Left ventricle myocardium superior (tissue), 1 donor: ENCODE results near the gene TOMM22. TPM values are rescaled to one million over a fixed set of nuclear protein-coding genes. Genes with fewer than 3 reads are reported as not detected.
A peak's percentile ranks its signal among the peaks of the same experiment; 100 is the strongest.

Experiments used
- ATAC-seq: fragments of 200-7000 bp; cut with Tn5 transposase; one replicate; pipeline ENCODE4 v1.9.1; 2020; ENCODE audit warnings: mild to moderate bottlenecking, moderate library complexity
- DNase-seq: peaks from one replicate; pipeline ENCODE4 v3.0.0-alpha.2; 2020
- intact Hi-C: fragments of 100-400 bp; cut with micrococcal nuclease; formaldehyde crosslinking; loops from one replicate; pipeline ENCODE4 v1.11.0; 2022
- total RNA-seq: library from RNA; stranded (reverse); fragmentation: NEBNext Ultra II Directional; extraction: Animal tissue kit (Norgen Biotek cat#: 25700); gene quantifications from one replicate; pipeline ENCODE4 v1.2.1, GENCODE V29; 2021
- donor health status: DM: no; HTN: yes; CAD: no; lungs with severe emphysema.

TOMM22 gene
- total RNA-seq, 1 donor from 2014 or later: 65.5 TPM

DNA sequence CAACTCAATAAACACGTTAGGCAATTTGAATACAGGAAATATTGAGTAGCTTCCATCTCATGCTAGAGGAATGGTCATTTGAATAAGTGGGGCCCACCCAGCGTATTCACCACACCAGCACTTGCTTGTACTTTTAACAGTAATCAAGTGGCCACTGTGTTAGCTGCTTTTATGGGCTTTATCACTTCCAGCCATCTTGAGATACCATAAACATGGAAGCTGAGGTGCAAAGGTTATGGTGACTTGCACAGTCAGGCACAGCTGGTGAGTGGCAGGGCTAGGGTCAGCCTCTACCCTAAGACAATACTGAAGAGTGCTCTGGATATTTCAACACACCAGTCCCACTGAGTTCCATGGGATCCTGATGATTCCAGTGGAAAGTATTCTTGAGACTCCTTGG lies 12.3 kb downstream of the TOMM22 start:
- DNase-seq (no peak), ATAC-seq (no peak)
- intact Hi-C loops: no loop called here

DNA sequence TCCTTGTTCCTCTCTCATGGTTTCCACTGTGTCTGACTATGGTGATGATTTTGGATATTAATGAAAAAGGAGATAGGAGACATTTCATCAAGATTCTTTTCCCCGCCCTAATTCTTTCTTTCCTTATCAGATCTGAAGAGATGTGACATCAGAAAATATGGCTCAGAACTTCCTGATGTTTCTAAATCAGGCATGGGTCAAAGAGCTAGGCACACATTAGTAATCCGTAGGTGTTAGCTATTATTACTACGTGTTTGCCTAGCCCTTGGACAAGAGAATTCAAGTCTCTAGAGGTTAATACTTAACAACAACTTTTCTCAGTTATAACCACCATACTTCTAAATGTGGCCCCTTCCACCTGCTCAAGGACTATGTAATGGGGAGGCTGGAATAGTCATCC lies 13.2 kb downstream of the TOMM22 start:
- intact Hi-C loops: no loop called here
- no peak for ATAC-seq
- no peak for DNase-seq

DNA sequence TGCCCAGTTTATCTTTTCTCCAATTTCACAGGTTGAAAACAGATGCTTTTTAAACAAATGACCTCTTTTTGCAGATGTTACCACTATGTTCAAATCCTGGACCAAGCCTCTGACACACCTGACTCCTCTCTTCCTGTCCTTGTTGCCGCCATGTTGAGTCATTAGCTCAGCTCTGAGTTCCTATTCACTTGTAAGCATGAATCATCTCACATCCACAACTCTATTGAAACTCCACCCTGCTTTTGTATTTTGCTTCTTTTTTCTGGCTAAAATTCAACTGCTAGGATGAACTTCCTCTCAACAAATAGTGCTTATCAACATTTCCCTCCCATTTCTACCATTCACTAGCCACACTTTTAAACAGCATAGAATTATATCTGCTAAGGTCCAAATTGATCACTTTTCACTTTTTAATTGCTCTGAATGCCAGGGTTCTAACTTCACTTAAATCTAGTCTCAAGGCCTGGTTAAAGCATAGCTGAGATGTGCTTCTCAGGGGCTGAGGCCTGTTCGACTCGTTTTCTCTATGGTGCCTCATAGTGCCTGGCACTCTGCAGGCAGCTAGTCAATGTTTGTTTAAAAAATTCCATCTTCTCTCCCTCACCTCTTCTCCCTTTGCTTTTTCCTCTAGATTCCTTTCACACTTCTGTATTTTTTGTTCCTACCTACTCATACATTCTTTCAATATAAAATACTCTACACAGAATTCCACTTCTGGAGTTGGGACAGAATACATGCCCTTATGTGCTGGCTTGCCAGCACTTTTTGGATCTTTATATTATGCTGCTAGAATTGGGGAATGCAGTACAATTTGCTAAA lies 15.1 kb downstream of the TOMM22 start:
- DNase-seq: no peak
- intact Hi-C loops: no loop called here
- no peak for ATAC-seq

DNA sequence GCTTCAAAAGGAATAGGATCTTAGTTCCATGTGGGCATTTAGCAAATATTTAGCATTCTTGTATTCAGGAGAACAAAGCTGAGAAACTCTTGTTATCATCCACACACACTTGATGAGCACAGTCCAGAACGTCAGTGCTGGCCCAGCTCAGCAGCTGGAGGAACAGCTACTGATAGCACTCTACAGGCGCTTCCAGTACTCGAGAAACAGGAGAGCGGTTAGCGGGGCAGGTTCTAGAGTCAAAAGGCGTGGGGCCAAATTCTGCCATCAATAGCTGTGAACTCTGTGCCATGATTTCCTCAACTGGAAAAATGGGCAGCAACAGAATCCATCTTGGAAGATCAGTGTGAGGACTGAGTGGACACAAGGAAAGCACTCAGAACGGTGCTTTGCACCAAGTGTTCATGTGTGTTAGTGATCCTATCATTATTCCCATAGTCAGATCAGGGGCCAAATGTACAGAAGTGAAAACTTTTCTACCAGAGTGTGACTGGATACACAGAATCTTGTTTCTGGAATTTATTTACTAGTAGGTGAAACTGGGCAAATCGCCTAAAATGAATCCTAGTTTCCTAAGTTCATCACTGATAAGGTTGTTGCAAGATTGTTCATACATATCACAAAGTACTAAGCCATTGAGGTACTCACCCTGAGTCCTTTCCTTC lies 15.8 kb downstream of the TOMM22 start:
- peak; percentile 10 for ATAC-seq
- peak; percentile 55 for DNase-seq
- intact Hi-C loops: no loop called here

DNA sequence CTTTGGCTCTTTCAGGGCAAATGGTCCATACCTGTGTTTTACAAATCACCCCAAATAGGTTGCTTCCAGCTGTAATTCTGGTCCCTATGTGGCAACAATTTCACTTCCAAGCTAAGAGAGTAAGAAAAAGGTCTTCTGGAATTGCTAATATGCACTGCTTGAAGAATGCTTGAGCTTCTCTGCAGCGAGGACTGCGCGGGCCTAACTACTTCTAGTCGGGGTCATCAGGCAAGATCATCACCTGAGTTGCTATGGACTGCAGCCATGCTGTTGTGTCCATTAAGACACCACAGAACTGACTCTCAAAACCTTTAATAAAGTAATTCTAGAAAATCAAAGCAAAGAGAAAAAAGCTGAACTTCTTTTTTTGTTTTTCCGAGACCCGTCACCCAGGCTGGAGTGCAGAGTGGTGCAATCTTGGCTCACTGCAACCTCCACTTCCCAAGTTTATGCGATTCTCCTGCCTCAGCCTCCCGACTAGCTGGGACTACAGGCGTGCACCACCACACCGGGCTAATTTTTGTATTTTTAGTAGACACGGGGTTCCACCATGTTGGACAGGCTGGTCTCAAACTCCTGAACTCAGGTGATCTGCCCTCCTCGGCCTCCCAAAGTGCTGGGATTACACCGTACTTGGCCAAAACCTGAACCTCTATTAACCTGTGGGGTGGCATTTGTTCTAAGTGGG lies 16.8 kb downstream of the TOMM22 start:
- intact Hi-C loops: no loop called here
- ATAC-seq: no peak
- no peak for DNase-seq

DNA sequence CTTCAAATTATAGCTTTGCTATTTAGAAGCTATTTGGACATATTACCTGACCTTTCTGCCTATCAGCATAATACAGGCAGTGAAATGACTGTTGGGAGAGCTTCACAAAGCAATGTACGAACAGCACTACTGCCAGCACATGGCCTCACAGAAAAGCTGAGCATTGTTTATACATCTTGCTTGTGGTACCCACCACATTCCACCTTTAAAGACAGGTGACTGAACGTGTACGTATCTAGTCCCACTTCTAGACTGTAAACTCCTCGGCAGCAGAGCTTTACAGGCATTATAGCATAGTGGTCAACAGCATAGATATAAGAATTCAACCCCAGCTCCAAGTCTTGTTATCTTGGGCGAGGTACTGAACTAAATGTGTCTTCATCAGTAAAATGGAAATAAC lies 17.4 kb downstream of the TOMM22 start:
- ATAC-seq (no peak), DNase-seq (no peak)
- intact Hi-C loops: no loop called here

DNA sequence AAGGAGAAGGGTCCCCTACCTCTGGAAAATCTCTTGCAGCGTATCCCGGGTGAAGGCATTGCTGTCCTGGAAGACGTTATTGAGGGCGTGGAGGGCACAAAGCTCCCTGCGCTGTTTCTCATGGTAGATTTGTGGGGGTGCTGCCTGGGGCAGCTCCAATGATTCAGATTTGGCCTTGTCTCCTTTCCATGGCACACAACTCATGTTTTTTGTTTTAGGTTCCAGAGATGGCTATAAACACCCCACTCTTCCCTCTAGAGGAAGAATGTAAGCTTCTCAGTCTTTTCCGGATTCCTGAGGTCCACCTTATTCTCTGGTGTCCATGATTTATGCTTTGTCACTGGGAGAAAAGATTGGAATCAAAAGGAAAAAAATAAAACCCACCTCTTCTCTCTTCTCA lies 18.0 kb downstream of the TOMM22 start:
- intact Hi-C loops: no loop called here
- no peak for DNase-seq
- no peak for ATAC-seq

DNA sequence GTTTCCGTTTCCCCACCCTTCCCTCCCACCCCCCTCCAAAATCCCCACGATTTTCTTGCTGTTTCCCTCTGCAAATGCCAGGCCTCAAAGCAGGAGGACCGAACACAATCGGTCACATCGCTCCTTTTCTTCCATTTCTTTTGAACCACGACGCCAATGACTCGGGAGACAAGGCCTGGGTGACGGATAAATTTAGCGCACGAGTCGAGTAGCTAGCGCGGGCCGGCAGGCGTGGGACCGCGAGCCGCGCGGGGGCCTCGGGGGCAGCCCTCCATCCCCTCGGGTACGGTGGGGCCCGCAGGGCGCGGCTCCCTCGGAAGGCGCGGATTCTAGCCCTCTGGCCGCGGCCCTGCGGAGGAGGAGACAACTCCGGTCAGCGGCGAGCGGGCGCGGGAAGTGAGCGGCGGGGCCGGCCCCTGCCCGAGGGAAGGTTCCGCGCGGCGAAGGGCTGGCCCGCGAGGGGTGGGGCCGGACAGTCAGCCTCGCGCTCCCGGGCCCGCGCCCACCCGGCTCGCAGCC lies 18.6 kb downstream of the TOMM22 start:
- intact Hi-C loops: no loop called here
- DNase-seq (peak; percentile 87), ATAC-seq (peak; percentile 44)

DNA sequence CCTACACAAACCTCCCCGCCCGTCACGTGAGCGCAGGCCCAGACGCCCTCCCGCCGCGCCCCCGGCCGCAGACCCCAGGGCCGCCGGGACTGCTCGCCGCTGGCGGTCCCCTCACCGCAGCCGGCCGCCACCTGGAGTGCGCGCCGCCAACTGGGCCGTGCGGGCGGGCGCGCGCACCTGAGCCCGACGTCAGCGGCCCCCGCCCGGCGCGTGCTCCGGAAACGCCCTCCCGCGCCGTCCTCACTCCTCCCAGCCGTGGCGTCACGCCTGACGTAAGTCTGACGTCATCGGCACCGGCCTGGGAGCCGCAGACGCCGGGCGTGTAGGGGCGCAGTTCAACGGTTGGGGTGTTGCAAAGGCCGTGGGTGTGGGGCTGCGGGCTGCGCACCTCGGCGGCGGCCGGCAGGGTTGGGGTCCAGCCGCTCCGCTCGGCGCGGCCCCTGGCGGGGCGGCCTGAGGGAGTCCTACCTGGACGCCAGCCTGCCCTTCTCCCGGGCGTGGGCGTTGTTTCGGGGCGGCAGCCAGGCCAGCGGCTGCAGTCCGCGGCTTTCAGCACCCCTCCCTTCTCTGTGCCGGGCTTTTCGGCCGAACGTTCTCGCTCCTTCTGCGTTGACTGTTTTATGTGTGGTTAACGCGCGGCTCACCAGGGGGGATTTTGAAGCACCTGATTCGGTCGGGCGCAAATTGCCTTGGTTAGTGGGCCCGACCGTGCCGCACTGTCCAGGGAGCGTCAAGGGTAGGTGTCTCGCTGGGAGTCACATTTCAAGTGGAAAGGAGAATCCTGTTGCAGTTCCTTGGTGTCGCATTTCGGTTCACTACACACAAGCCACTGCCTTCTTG lies 19.3 kb downstream of the TOMM22 start, which contains the start of gene JOSD1:
TSS of gene JOSD1 (minus strand) at position 155 of the 840 bp plus-strand sequence. CDS start 956 bp downstream, outside the sequence.
- intact Hi-C loops: no loop called here
- ATAC-seq (peak; percentile 62), DNase-seq (peak; percentile 98)

DNA sequence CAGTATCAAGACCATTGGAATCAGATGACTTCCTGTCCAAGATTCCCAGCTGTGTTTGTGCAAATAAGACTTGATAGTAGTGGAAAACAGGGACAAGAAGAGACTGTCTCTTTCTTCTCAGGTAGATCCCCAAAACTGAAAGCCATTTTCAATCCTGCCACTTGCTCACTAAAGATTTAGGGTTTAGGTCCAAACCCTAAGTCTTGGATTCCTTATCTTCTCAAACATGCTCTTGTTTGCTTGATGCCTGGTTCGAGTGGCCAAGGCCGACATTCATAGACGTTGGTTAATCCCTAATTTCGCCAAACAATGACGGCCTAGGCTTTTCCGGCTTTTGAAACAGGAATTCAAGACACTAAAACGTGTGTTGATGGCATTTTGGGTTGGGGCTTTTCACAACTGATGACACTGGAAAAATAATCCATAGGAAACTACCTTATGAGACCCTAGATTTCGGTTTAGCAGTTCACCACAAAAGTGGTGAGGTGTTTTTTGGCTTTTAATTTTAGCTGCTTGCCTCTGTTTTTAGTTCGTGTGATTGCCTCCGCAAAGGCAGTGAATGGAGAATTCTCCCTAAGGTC lies 23.0 kb downstream of the TOMM22 start:
- ATAC-seq (no peak), DNase-seq (no peak)
- intact Hi-C loops: no loop called here

DNA sequence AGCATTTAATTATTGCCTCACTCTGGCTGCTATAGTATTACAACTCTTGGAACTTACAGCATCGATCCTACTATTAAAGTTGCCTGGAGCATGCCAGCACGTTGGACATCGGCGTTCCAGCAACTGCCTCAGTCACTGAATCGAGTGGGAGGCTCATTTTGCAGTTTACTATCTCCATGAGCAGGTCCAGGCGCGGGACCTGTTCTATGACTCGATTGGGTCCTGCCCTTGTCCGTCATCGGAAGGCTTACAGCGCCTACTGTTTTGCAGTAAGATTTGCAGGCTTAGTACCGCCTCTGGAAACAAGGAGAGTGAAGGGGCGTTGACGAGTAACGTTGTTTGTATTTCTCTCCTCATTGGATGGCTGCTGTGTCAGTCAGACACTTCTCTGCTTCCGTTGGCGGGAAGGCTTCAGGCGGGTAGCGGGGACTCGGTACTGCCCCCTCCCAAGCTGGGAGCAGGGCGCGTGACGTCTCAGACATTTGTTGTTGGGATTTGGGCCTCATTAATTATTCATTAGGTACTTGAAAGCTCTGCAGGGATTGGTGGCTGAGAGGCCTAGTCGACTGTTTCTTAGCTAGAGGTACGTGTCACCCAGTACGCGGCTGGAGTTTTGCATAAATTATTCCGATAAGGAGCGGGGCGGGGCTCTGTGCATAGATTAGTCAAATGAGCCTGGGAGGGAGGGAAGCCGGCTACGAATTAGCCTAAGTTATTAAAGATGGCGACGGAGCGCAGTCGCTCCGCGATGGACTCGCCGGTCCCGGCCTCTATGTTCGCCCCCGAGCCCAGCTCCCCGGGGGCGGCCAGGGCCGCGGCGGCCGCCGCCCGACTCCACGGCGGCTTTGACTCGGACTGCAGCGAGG lies 23.7 kb downstream of the TOMM22 start, which contains the start of gene GTPBP1:
TSS of gene GTPBP1 (plus strand) at position 710 of the 866 bp plus-strand sequence. CDS start at position 722, 12 bp downstream.
- peak; percentile 88 for ATAC-seq
- intact Hi-C loops: no loop called here
- peak; percentile 96 for DNase-seq

DNA sequence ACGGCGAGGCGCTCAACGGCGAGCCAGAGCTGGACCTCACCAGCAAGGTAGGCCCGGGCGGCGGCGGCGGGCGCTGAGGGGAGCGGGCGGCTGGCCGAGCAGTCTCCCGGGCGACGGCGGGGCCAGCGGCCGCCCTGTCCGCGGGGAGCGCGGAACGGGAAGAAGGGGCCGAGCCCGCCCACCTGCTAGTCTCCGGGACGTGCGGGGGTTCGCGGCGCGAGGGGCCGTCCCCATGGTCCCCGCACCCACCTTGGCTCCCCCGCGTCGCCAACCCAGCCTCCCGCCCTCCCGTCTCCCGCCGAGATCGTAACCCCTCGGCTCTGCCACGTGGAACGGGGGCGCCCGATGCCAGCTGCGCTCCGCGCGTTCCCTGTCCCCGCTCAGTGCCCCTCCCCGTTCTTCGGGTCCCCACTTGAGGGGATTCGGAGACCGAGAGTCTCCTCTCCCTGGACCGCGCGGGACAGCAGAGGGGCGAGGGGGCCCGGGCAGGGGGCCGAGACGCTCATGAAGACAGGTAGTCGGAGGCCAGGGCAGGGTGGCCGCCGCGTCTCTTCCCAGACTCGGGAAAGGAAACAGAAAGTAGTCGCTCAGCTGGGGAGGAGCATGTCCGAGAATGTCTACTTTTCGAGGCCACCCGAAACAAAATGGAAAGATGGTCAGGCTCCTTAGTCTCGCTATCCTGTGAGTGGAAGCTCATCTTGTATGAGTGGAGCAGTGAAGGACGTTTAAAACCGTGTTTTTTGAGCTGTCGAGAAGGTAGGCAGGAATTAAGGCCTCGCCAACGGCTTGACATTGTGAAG lies 24.5 kb downstream of the TOMM22 start:
- ATAC-seq (peak; percentile 19), DNase-seq (peak; percentile 63)
- intact Hi-C loops: no loop called here

DNA sequence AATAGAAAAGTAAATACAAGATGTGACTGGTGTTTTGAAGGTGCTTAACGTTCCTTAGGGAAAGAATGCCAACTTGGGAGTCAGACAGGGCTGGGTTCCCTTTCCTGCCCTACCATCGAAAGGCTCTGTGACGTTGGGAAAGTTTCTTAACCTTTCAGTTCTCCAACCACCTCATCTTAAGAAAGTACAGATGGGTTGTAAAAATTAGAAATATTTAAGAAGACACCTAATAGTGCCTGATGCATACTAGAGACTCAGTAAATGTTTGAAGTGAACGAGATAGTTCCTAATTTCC lies 25.1 kb downstream of the TOMM22 start:
- DNase-seq: no peak
- intact Hi-C loops: no loop called here
- no peak for ATAC-seq

DNA sequence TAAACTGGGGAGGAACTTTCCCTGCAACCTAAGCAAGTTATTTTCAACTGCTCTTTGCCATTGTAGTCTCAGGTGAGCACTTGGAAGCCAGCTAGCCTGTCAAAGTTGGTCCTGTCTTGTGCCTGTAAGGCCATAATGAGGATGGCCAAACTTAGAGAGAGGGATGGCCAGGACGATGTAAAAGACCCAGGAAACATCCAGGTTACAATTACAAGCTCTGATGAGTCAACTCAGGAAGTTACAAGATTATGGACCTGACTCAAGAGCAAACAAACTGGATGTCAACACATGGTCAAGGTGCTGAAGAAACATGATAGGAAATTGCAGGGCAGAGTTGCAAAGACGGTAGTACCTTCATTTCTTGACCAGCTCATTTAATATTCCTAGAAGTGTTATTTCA lies 25.6 kb downstream of the TOMM22 start:
- ATAC-seq (no peak), DNase-seq (no peak)
- intact Hi-C loops: no loop called here

DNA sequence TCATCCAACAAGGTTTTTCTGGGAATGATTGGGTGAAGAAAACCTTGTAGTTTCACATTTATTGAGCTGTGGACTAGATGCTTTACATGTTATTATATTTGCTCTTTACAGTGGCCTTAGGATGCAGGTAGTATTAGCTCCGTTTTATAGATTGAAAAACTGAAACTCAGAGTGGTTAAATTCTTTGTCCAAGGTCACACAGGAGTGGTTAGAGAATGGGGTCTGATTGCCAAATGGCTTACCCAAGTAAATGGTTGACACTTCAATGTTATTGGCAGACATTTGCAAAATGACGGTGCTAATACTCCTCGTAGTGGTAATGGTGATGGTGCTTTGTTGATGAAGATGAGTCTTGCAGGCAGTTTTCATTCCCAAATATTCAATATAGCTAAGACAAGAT lies 26.2 kb downstream of the TOMM22 start:
- DNase-seq (no peak), ATAC-seq (no peak)
- intact Hi-C loops: no loop called here

DNA sequence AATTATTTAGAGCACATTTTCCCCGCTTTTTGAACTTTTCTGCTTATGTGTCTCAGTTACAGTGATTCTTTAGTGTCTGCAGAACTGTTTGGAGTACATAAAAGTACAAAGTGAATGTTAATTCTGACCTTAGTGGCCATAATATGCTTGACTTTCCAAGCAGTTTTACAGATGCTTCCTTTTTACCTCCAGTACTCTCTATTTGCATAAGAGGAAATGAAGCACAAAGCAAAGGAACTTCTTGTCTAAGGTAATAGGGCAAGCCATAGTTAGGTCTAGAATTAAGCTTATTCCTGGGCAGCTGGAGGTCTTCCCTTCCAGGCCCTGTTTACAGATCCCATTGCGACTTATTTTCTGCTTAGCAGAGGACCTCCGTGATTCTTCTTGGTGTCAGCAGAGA lies 27.5 kb downstream of the TOMM22 start:
- ATAC-seq (no peak), DNase-seq (no peak)
- intact Hi-C loops: no loop called here

DNA sequence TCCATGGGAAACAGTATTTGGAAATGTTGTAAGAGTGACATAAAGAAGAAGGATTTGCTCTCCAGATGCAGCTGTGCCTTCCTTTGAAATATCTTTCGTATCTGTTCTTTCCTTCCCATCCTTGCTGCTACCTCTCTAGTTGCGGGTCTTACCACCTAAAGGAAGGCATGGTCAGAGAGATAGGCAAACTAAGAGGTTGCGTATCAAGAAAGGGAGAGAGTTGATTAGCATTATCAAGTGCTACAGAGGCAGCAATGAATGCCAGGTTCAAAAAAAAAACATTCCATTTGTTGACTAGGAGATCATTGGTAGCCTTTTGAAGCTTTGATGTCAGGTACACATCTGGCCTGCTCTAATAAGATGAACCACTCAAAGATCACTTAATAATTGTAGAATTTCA lies 28.6 kb downstream of the TOMM22 start:
- intact Hi-C loops: no loop called here
- no peak for ATAC-seq
- no peak for DNase-seq
